Adrenal gland (tissue), 5 donors: ENCODE results near the gene SRSF2.

ENCODE experiments used
- POLR2A ChIP-seq, 2 donors: fragments of 450-650 bp; IDR thresholded peaks; one replicate each; pipeline ENCODE4 v1.6.1; 2017; ENCODE audit warnings: antibody characterized with exemption in 2 of 2, mild to moderate bottlenecking in 2 of 2, moderate library complexity in 1 of 2
- TF ChIP-seq, protein P1 (sequence below), 6 experiments: fragments of 450-650 bp in 4 of 6; fragments of 200-600 bp in 2 of 6; sonication (generic) in 1 of 6; IDR thresholded peaks; 1 replicate in 5 of 6; 2 replicates in 1 of 6; pipeline versions ENCODE4 v1.5.1 to v1.8.0; 2016 to 2021; ENCODE audit warnings: antibody characterized with exemption in 6 of 6, mild to moderate bottlenecking in 2 of 6, moderate library complexity in 1 of 6
- donor health status: DM: no; HTN: no; CAD: no.

DNA sequence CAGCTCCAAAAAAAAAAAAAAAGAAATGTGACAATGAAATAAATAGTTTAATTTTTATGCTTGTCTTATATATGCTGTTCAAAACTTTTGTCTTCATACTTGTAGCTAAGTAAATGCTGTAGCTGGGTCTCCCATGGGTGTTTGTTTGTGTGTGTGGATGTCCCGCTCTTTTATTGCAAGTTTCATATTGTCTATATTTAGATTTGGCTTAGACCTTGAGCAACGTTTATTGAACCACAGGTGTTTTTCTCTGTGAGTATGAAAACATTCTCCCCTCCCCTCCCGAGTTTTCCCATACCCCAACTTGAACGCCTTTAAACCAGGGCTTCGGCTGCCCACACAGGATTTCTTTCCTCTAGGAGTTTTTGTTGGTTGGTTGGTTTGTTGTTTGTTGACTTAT is 46.0 kb upstream of the SRSF2 start:
- TF ChIP-seq, protein P1, sequence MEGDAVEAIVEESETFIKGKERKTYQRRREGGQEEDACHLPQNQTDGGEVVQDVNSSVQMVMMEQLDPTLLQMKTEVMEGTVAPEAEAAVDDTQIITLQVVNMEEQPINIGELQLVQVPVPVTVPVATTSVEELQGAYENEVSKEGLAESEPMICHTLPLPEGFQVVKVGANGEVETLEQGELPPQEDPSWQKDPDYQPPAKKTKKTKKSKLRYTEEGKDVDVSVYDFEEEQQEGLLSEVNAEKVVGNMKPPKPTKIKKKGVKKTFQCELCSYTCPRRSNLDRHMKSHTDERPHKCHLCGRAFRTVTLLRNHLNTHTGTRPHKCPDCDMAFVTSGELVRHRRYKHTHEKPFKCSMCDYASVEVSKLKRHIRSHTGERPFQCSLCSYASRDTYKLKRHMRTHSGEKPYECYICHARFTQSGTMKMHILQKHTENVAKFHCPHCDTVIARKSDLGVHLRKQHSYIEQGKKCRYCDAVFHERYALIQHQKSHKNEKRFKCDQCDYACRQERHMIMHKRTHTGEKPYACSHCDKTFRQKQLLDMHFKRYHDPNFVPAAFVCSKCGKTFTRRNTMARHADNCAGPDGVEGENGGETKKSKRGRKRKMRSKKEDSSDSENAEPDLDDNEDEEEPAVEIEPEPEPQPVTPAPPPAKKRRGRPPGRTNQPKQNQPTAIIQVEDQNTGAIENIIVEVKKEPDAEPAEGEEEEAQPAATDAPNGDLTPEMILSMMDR (IDR thresholded peaks at IDR 0.05) = no peak
- TF ChIP-seq POLR2A (IDR thresholded peaks at IDR 0.05) = no peak
